Measurements from ENCODE around the gene RNASE4. TPM values are rescaled to one million over a fixed set of nuclear protein-coding genes. Genes with fewer than 3 reads are reported as not detected.

RNASE4 gene
- total and polyA plus RNA-seq, 2 donors (not counting 3 experiments of a cell fraction or from before 2014, with no cell fraction given): 6.9 to 27.4 TPM

DNA sequence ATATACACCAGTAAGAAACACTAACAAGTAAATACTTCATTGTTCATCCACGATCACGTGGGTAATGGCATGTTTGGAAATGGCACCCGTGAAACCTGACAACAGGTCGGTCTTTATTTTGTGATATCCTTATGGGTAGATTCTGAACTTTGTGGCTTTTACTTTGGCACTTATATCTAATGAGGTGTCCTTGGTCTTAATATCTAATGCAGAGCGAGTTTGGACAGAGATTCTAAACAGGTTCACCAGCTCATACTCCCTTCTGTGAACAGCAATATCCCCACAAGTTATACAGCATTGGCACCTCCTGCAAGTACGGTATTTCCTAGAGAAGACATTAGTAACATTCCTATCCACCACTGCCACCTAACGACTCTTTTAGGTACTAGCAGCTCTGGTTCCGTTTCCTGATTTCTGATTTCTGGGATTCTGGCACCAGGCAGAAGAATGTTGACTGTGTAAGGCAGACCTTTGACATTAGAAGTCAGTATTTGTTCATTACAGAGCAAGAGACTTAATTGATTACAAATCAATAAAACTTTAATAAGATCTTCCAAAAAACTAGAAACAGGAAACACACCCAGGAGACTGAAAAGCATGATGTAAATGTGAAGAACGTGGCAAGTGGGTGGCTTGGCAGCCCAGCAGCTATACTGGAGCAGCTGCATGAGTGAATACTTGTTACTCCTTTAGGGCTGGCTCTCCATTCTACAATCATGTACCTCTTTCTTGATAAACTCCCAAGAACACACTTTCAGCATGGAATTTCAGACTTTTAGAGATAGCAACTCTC, 6.7 kb downstream of the RNASE4 start:
- H4K20me1 ChIP-seq (replicated peaks; ENCODE audit: control insufficient read depth, extremely low read depth, insufficient read depth, low read length): no peaks in the 10 kb centered on the region
- no peak overlapping the region for H3K4me2 ChIP-seq (ENCODE audit: insufficient read depth, low read length)
- H3K4me3 ChIP-seq (replicated peaks in 1 of 3; ENCODE audit: insufficient read depth in 1 of 3, low read depth in 1 of 3, low read length in 3 of 3): no peak overlapping the region
- no peaks in the 10 kb centered on the region for H3K79me2 ChIP-seq (ENCODE audit: control insufficient read depth, insufficient read depth, low read length)
- intact Hi-C loops (cut with micrococcal nuclease) (loop anchor here (1.0 to 10.0 kb wide), 5 partner anchors 28 to 364 kb away; no protein-coding TSS in a partner anchor), dilution Hi-C loops (cut with MboI; ENCODE audit: extremely low pct_ligation_motif_present, low sequenced_read_pairs) (no loop called here)
- H3K9me1 ChIP-seq (replicated peaks; ENCODE audit: control insufficient read depth, extremely low read depth, insufficient read depth, low read length): no peaks in the 10 kb centered on the region
- TF ChIP-seq FOS (IDR thresholded peaks at IDR 0.05; ENCODE audit: borderline replicate concordance, insufficient read depth, low read length): no peak
- TF ChIP-seq, protein P1, sequence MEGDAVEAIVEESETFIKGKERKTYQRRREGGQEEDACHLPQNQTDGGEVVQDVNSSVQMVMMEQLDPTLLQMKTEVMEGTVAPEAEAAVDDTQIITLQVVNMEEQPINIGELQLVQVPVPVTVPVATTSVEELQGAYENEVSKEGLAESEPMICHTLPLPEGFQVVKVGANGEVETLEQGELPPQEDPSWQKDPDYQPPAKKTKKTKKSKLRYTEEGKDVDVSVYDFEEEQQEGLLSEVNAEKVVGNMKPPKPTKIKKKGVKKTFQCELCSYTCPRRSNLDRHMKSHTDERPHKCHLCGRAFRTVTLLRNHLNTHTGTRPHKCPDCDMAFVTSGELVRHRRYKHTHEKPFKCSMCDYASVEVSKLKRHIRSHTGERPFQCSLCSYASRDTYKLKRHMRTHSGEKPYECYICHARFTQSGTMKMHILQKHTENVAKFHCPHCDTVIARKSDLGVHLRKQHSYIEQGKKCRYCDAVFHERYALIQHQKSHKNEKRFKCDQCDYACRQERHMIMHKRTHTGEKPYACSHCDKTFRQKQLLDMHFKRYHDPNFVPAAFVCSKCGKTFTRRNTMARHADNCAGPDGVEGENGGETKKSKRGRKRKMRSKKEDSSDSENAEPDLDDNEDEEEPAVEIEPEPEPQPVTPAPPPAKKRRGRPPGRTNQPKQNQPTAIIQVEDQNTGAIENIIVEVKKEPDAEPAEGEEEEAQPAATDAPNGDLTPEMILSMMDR (IDR thresholded peaks at IDR 0.05; ENCODE audit: extremely low read depth in 1 of 2, insufficient read depth in 1 of 2, low read depth in 1 of 2, low read length in 2 of 2): peak; percentile 72 to 79
- no peak for TF ChIP-seq POLR2A (IDR thresholded peaks at IDR 0.05; ENCODE audit: low read depth, low read length)
- TF ChIP-seq EZH2 (IDR thresholded peaks at IDR 0.05; ENCODE audit: borderline replicate concordance, low read depth, low read length, severe bottlenecking): no peak
- no peak for TF ChIP-seq GATA2 (IDR thresholded peaks at IDR 0.05; ENCODE audit: insufficient read depth, insufficient read length, low read depth, low read length)
- TF ChIP-seq POLR2AphosphoS5 (IDR thresholded peaks at IDR 0.05; ENCODE audit: insufficient read depth, low read depth, low read length): no peak
- no peaks in the 10 kb centered on the region for H3K36me3 ChIP-seq (ENCODE audit: control insufficient read depth in 2 of 2, extremely low read depth in 1 of 2, insufficient read depth in 2 of 2, low read length in 2 of 2)
- H3K4me1 ChIP-seq (ENCODE audit: control insufficient read depth, extremely low read depth, insufficient read depth, low read length): peaks cover 7% of the 10 kb centered on the region
- ChIA-PET POLR2A (interaction anchor here (0.8 kb wide), 1 partner anchor 9 kb away, joined by 3 read pairs; no protein-coding TSS in a partner anchor), CTCF (interaction anchor here (0.6 to 3.2 kb wide), 32 partner anchors 10 to 363 kb away, joined by 3 to 34 read pairs (median 5); partner anchors contain the start of gene RNASE1)
- H3K27ac ChIP-seq (ENCODE audit: insufficient read depth, low read depth, low read length): no peak overlapping the region
- FAIRE-seq (peak; percentile 93), DNase-seq (ENCODE audit: low read depth, low spot score) (peak; percentile 77)
- H3K9me3 ChIP-seq (replicated peaks; ENCODE audit: control insufficient read depth, insufficient read depth, low read length): no peaks in the 10 kb centered on the region
- peak overlapping the region; percentile 73 for H2AFZ ChIP-seq (ENCODE audit: low read depth, low read length)
- H3K9ac ChIP-seq (replicated peaks; ENCODE audit: extremely low read depth, insufficient read depth, low read length): no peak overlapping the region
- H3K27me3 ChIP-seq (ENCODE audit: control insufficient read depth in 2 of 2, insufficient read depth in 2 of 2, low read length in 2 of 2): no peaks in the 10 kb centered on the region
- no TSS peak for BruUV-seq (replicated peaks)
